ENCODE measurements around the gene RALGAPA1.

DNA sequence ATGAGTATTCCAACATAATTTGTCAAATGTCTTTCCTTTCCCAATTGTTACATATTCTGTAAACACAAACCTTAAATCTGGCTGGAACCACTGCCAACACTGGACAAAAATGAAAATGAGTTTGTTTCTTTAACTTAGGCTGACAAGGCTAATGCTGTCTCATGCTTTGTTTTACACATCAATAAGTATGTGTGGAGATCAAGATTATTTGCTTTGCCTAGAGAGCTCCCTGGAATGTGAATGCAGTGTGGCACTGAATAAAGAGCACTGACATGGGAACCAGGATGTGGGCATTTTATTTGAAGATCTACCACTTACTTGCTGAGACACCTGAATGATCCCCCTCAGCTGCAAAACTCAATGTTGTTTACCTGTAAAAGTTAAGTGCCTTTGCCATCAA, 61.7 kb downstream of the RALGAPA1 start:
- TF ChIP-seq, protein P1, sequence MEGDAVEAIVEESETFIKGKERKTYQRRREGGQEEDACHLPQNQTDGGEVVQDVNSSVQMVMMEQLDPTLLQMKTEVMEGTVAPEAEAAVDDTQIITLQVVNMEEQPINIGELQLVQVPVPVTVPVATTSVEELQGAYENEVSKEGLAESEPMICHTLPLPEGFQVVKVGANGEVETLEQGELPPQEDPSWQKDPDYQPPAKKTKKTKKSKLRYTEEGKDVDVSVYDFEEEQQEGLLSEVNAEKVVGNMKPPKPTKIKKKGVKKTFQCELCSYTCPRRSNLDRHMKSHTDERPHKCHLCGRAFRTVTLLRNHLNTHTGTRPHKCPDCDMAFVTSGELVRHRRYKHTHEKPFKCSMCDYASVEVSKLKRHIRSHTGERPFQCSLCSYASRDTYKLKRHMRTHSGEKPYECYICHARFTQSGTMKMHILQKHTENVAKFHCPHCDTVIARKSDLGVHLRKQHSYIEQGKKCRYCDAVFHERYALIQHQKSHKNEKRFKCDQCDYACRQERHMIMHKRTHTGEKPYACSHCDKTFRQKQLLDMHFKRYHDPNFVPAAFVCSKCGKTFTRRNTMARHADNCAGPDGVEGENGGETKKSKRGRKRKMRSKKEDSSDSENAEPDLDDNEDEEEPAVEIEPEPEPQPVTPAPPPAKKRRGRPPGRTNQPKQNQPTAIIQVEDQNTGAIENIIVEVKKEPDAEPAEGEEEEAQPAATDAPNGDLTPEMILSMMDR (conservative IDR thresholded peaks at IDR 0.05; ENCODE audit: low read length): no peak
- no peak for TF ChIP-seq EZH2phosphoT487 (IDR thresholded peaks at IDR 0.05; ENCODE audit: borderline replicate concordance, low read depth, low read length)
